Keratinocyte (primary cell): ENCODE results near the gene ELF5. TPM values are rescaled to one million over a fixed set of nuclear protein-coding genes. Genes with fewer than 3 reads are reported as not detected.

Experiments
- DNase-seq: peaks from one replicate; pipeline ENCODE4 v3.0.0-alpha.2; 2011; ENCODE audit warnings: low read depth, missing footprints, low spot score
- FAIRE-seq: peaks from 2 replicates; lab custom pipeline; 2011; peaks lifted over from hg19 to GRCh38; lab: Jason Lieb, UNC
- H2AFZ ChIP-seq: 2 replicates; pipeline ENCODE4 v1.6.0; 2012; ENCODE audit warnings: low read length, control low read depth, inconsistent platforms; ENCODE audit not compliant: control insufficient read depth
- H3K27ac ChIP-seq: 2 replicates; pipeline ENCODE4 v1.5.1; 2011; ENCODE audit warnings: low read length; ENCODE audit not compliant: control insufficient read depth, insufficient read depth
- H3K27me3 ChIP-seq: 3 replicates; pipeline ENCODE4 v1.6.0; 2011; ENCODE audit warnings: low read length; ENCODE audit not compliant: control insufficient read depth, insufficient read depth; ENCODE audit errors: extremely low read depth
- H3K36me3 ChIP-seq, 2 experiments: 2 replicates in 1 of 2; 3 replicates in 1 of 2; pipeline ENCODE4 v1.5.1; 2011; ENCODE audit warnings: low read length in 2 of 2, mild to moderate bottlenecking in 1 of 2; ENCODE audit not compliant: control insufficient read depth in 2 of 2, insufficient read depth in 2 of 2; ENCODE audit errors: extremely low read depth in 1 of 2
- H3K4me1 ChIP-seq: 3 replicates; pipeline ENCODE4 v1.5.1; 2011; ENCODE audit warnings: low read length; ENCODE audit not compliant: control insufficient read depth, insufficient read depth; ENCODE audit errors: extremely low read depth
- H3K4me2 ChIP-seq: 3 replicates; pipeline ENCODE4 v1.6.0; 2011; ENCODE audit warnings: low read depth, low read length; ENCODE audit not compliant: control insufficient read depth, insufficient read depth; ENCODE audit errors: extremely low read depth
- H3K4me3 ChIP-seq, 3 experiments: fragments of 200-600 bp in 1 of 3; sonication (generic) in 1 of 3; 2 replicates in 2 of 3; 3 replicates in 1 of 3; pipeline ENCODE4 v1.5.1; 2011 to 2016; ENCODE audit warnings: low read length in 3 of 3, mild to moderate bottlenecking in 3 of 3, control low read depth in 2 of 3, inconsistent platforms in 1 of 3, low read depth in 1 of 3, mixed read lengths in 1 of 3, mixed run types in 1 of 3, moderate library complexity in 1 of 3; ENCODE audit not compliant: control insufficient read depth in 2 of 3, insufficient read depth in 2 of 3; ENCODE audit errors: extremely low read depth in 1 of 3
- H3K79me2 ChIP-seq: 2 replicates; pipeline ENCODE4 v1.6.0; 2012; ENCODE audit warnings: low read length; ENCODE audit not compliant: control insufficient read depth, insufficient read depth
- H3K9ac ChIP-seq: 3 replicates; pipeline ENCODE4 v1.6.0; 2011; ENCODE audit warnings: low read length; ENCODE audit not compliant: control insufficient read depth, insufficient read depth; ENCODE audit errors: extremely low read depth
- H3K9me1 ChIP-seq: 3 replicates; pipeline ENCODE4 v1.6.0; 2011; ENCODE audit warnings: low read length; ENCODE audit not compliant: control insufficient read depth, insufficient read depth; ENCODE audit errors: extremely low read depth
- H3K9me3 ChIP-seq: 2 replicates; pipeline ENCODE4 v1.5.1; 2012; ENCODE audit warnings: low read depth, low read length; ENCODE audit not compliant: control insufficient read depth
- H4K20me1 ChIP-seq: 3 replicates; pipeline ENCODE4 v1.6.0; 2011; ENCODE audit warnings: low read length; ENCODE audit not compliant: control insufficient read depth, insufficient read depth; ENCODE audit errors: extremely low read depth
- EZH2 ChIP-seq: IDR thresholded peaks from one replicate; pipeline ENCODE4 v1.6.1; 2012; ENCODE audit warnings: inconsistent platforms, mild to moderate bottlenecking, low read length, moderate library complexity
- dilution Hi-C: fragments of 300-500 bp; cut with MboI; formaldehyde crosslinking; loops from one replicate; pipeline ENCODE4 v1.7.0; 2020; ENCODE audit warnings: low sequenced_read_pairs; ENCODE audit not compliant: extremely low pct_ligation_motif_present
- polyA plus RNA-seq, 5 experiments: library from polyadenylated mRNA; depleted of rRNA in 3 of 5; stranded (reverse) in 3 of 5; stranded (forward) in 1 of 5; unstranded in 1 of 5; fragments of >200 nt; gene quantifications; 1 replicate in 1 of 5; 2 replicates in 3 of 5; 3 replicates in 1 of 5; pipeline versions ENCODE4 v1.2.1 to v1.2.3, GENCODE V29; 2011 to 2012; ENCODE audit warnings: missing spikeins in 2 of 5, low read depth in 1 of 5, low replicate concordance in 1 of 5
- TF ChIP-seq, protein P1 (sequence below), 3 experiments: IDR thresholded peaks in 1 of 3; conservative IDR thresholded peaks in 1 of 3; optimal IDR thresholded peaks in 1 of 3; 2 replicates in 2 of 3; 3 replicates in 1 of 3; pipeline versions ENCODE3 to v1.5.1; 2011; ENCODE audit warnings: low read length in 3 of 3, mild to moderate bottlenecking in 3 of 3, moderate library complexity in 2 of 3, control low read depth in 1 of 3, inconsistent platforms in 1 of 3; ENCODE audit not compliant: insufficient read depth in 2 of 3; ENCODE audit errors: extremely low read depth in 1 of 3

Gene ELF5
- polyA plus RNA-seq, 1 donor (not counting 4 experiments of a cell fraction or from before 2014, with no cell fraction given), result not detected

- no peak for DNase-seq
- Histone ChIP-seq H3K4me2 (peak overlapping the region; percentile 81), H3K79me2 (peaks cover 15% of the 10 kb centered on the region), H3K36me3 (no peaks in the 10 kb centered on the region), H3K9me3 (no peaks in the 10 kb centered on the region), H3K9ac (no peak overlapping the region), H3K4me3 (peak overlapping the region; percentile 86 to 92 (median 87)), H3K27me3 (no peaks in the 10 kb centered on the region), H2AFZ (peak overlapping the region; percentile 67), H4K20me1 (no peaks in the 10 kb centered on the region), H3K4me1 (peaks cover 8% of the 10 kb centered on the region), H3K27ac (no peak overlapping the region), H3K9me1 (no peaks in the 10 kb centered on the region)
- TF ChIP-seq, protein P1, sequence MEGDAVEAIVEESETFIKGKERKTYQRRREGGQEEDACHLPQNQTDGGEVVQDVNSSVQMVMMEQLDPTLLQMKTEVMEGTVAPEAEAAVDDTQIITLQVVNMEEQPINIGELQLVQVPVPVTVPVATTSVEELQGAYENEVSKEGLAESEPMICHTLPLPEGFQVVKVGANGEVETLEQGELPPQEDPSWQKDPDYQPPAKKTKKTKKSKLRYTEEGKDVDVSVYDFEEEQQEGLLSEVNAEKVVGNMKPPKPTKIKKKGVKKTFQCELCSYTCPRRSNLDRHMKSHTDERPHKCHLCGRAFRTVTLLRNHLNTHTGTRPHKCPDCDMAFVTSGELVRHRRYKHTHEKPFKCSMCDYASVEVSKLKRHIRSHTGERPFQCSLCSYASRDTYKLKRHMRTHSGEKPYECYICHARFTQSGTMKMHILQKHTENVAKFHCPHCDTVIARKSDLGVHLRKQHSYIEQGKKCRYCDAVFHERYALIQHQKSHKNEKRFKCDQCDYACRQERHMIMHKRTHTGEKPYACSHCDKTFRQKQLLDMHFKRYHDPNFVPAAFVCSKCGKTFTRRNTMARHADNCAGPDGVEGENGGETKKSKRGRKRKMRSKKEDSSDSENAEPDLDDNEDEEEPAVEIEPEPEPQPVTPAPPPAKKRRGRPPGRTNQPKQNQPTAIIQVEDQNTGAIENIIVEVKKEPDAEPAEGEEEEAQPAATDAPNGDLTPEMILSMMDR (optimal IDR thresholded peaks at IDR 0.05 in 1 of 3, IDR thresholded peaks at IDR 0.05 in 1 of 3, conservative IDR thresholded peaks at IDR 0.05 in 1 of 3; ENCODE audit: extremely low read depth in 1 of 3, insufficient read depth in 2 of 3, low read length in 3 of 3), result no peak
- no peak for FAIRE-seq
- dilution Hi-C loops, result no loop called here
Measured at GRCh38 chr11:34437224-34438125, 76.1 kb downstream of the ELF5 start.

- no peak overlapping the region for H3K27ac ChIP-seq
- no peak overlapping the region for H3K4me2 ChIP-seq
- FAIRE-seq (no peak), DNase-seq (no peak)
- no peaks in the 10 kb centered on the region for H3K9me3 ChIP-seq
- no peaks in the 10 kb centered on the region for H3K36me3 ChIP-seq
- dilution Hi-C loops, result no loop called here
- H4K20me1 ChIP-seq, result no peaks in the 10 kb centered on the region
- no peaks in the 10 kb centered on the region for H3K79me2 ChIP-seq
- H3K27me3 ChIP-seq, result no peaks in the 10 kb centered on the region
- no peak overlapping the region for H2AFZ ChIP-seq
- no peaks in the 10 kb centered on the region for H3K4me1 ChIP-seq
- H3K9me1 ChIP-seq, result no peaks in the 10 kb centered on the region
- no peak overlapping the region for H3K4me3 ChIP-seq
- TF ChIP-seq, protein P1 (optimal IDR thresholded peaks at IDR 0.05 in 1 of 3, IDR thresholded peaks at IDR 0.05 in 1 of 3, conservative IDR thresholded peaks at IDR 0.05 in 1 of 3; ENCODE audit: extremely low read depth in 1 of 3, insufficient read depth in 2 of 3, low read length in 3 of 3), result no peak
- TF ChIP-seq EZH2, result no peak
- H3K9ac ChIP-seq, result no peak overlapping the region
Measured at GRCh38 chr11:34433899-34434298, 79.7 kb downstream of the ELF5 start.
